A549 (cell line): ENCODE results near the gene EXPH5.

Source experiments
- BHLHE40 ChIP-seq: IDR thresholded peaks from 2 replicates; pipeline ENCODE4 v1.6.1; 2012; ENCODE audit warnings: low read depth, low read length, inconsistent platforms
- CEBPB ChIP-seq, 2 experiments: fragments of >200 bp in 1 of 2; sonication (Bioruptor Twin) in 1 of 2; formaldehyde crosslinking in 1 of 2; IDR thresholded peaks; 2 replicates each; pipeline ENCODE4 v1.6.1; 2012 to 2016
- CTCF ChIP-seq: fragments of >200 bp; sonication (Bioruptor Twin); formaldehyde crosslinking; IDR thresholded peaks from 3 replicates; pipeline ENCODE4 v1.5.1; 2016
- EHMT2 ChIP-seq: fragments of 200-600 bp; sonication (generic); IDR thresholded peaks from 2 replicates; pipeline ENCODE4 v1.6.1; 2016; ENCODE audit warnings: antibody characterized with exemption, low read depth, mild to moderate bottlenecking, moderate library complexity
- EP300 ChIP-seq, 2 experiments: fragments of >200 bp; sonication (Bioruptor Twin); formaldehyde crosslinking; IDR thresholded peaks; 2 replicates in 1 of 2; 3 replicates in 1 of 2; pipeline ENCODE4 v1.6.1; 2016 to 2017
- GATA3 ChIP-seq: IDR thresholded peaks from 2 replicates; pipeline ENCODE4 v1.6.1; 2012; ENCODE audit warnings: borderline replicate concordance
- MAZ ChIP-seq: fragments of 150-350 bp; IDR thresholded peaks from 2 replicates; pipeline ENCODE4 v1.6.1; 2014; ENCODE audit warnings: antibody characterized with exemption, low read depth, low read length, borderline replicate concordance
- POLR2A ChIP-seq: IDR thresholded peaks from 2 replicates; pipeline ENCODE4 v1.6.1; 2012; ENCODE audit warnings: mild to moderate bottlenecking, low read length
- RAD21 ChIP-seq, 2 experiments: fragments of >200 bp in 1 of 2; sonication (Bioruptor Twin) in 1 of 2; formaldehyde crosslinking in 1 of 2; IDR thresholded peaks in 1 of 2; conservative IDR thresholded peaks in 1 of 2; 2 replicates in 1 of 2; 3 replicates in 1 of 2; pipeline ENCODE4 v1.6.1; 2012 to 2018; ENCODE audit warnings: inconsistent platforms in 1 of 2

DNA sequence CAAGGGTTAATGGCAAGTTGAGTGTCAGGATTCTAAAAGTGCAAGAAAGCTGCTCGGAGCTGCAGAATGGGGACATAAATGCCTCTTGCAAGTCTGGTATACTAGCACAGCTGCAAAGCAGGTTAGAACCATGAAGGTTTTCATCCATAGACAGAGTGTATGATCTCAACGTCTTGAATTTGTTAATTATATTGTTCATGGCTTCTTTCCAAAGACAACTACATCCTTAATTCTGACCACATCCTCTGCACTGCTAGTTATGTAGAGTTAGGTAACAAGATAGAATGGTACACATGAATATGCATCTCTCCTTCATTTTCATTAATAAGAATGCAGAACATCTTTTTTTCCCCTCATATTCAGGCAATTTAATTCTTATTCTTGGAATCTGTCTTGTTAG lies 34.2 kb downstream of the EXPH5 start:
- TF ChIP-seq BHLHE40 (no peak), CTCF (no peak), POLR2A (no peak), EP300 (IDR thresholded peaks at IDR 0.05) (no peak), GATA3 (no peak), EHMT2 (no peak), RAD21 (conservative IDR thresholded peaks at IDR 0.05 in 1 of 2, IDR thresholded peaks at IDR 0.05 in 1 of 2) (no peak), MAZ (no peak), CEBPB (IDR thresholded peaks at IDR 0.05) (no peak)
